Kidney glomerular epithelial cell (primary cell): Measurements from ENCODE around the gene SLC35E4.
"Not testable (repeated sequence)": the region's sequence is repeated elsewhere in the genome, so short reads cannot be mapped to it uniquely, and the experiment has no call there.

Experiments
- DNase-seq: peaks from one replicate; lab custom pipeline; 2025; lab: John Stamatoyannopoulos, UW

SLC35E4 gene

GRCh38 chr22:30635273-30636225, at the start of gene SLC35E4:
TSS of gene SLC35E4 (plus strand) at chr22:30635781. CDS start at chr22:30636451, 670 bp downstream.
- peak; percentile 81 for DNase-seq

GRCh38 chr22:30586414-30586813, 49.2 kb upstream of the SLC35E4 start:
- DNase-seq, result no peak

- DNase-seq, result peak; percentile 11
These were observed 44.4 kb upstream of the SLC35E4 start for GRCh38 chr22:30591191-30591587.

GRCh38 chr22:30591588-30592359, 43.8 kb upstream of the SLC35E4 start, which contains the start of gene PES1:
TSS of gene PES1 (minus strand) at chr22:30591910. CDS start at chr22:30591833, 77 bp downstream.
- DNase-seq, result peak; percentile 96

- not testable (repeated sequence) for DNase-seq
These were observed 43.2 kb upstream of the SLC35E4 start for GRCh38 chr22:30592360-30592713.

GRCh38 chr22:30596199-30596598, 39.4 kb upstream of the SLC35E4 start:
- no peak for DNase-seq

GRCh38 chr22:30596886-30597285, 38.7 kb upstream of the SLC35E4 start:
- DNase-seq, result no peak

- DNase-seq, result no peak
These were observed 36.6 kb upstream of the SLC35E4 start for GRCh38 chr22:30598986-30599385.

- DNase-seq, result no peak
These were observed 34.7 kb upstream of the SLC35E4 start for GRCh38 chr22:30600921-30601320.

- DNase-seq, result no peak
These were observed 34.1 kb upstream of the SLC35E4 start for GRCh38 chr22:30601464-30601863.

GRCh38 chr22:30602049-30602448, 33.5 kb upstream of the SLC35E4 start:
- DNase-seq, result peak; percentile 30

- DNase-seq, result no peak
These were observed 31.8 kb upstream of the SLC35E4 start for GRCh38 chr22:30603801-30604200.

- no peak for DNase-seq
These were observed 30.9 kb upstream of the SLC35E4 start for GRCh38 chr22:30604723-30605122.

- DNase-seq, result peak; percentile 28
These were observed 30.0 kb upstream of the SLC35E4 start for GRCh38 chr22:30605449-30606110.

GRCh38 chr22:30606455-30607299, 28.9 kb upstream of the SLC35E4 start, which contains the start of gene TCN2:
TSS of gene TCN2 (plus strand) at chr22:30607174. CDS start at chr22:30607332, 158 bp downstream.
- DNase-seq, result peak; percentile 71

GRCh38 chr22:30607300-30607930, 28.2 kb upstream of the SLC35E4 start:
- DNase-seq, result no peak

- no peak for DNase-seq
These were observed 27.6 kb upstream of the SLC35E4 start for GRCh38 chr22:30607939-30608338.

GRCh38 chr22:30609260-30610185, 26.1 kb upstream of the SLC35E4 start:
- DNase-seq, result peak; percentile 65

- no peak for DNase-seq
These were observed 25.3 kb upstream of the SLC35E4 start for GRCh38 chr22:30610299-30610698.

- no peak for DNase-seq
These were observed 24.4 kb upstream of the SLC35E4 start for GRCh38 chr22:30611197-30611596.
